ENCODE results near the gene SLC25A10.

The SLC25A10 gene

GRCh38 chr17:81717049-81717765, 5.1 kb downstream of the SLC25A10 start:
- FAIRE-seq (no peak), DNase-seq (ENCODE audit: extremely low spot score, insufficient read length, low read depth) (no peak)

- DNase-seq (ENCODE audit: extremely low spot score, insufficient read length, low read depth) (no peak), FAIRE-seq (no peak)
These were observed 5.6 kb downstream of the SLC25A10 start for GRCh38 chr17:81717766-81718089.

GRCh38 chr17:81719410-81720266, 7.6 kb downstream of the SLC25A10 start:
- DNase-seq (ENCODE audit: extremely low spot score, insufficient read length, low read depth) (no peak), FAIRE-seq (no peak)

- DNase-seq (ENCODE audit: extremely low spot score, insufficient read length, low read depth) (no peak), FAIRE-seq (no peak)
These were observed 8.4 kb downstream of the SLC25A10 start for GRCh38 chr17:81720267-81721071.

GRCh38 chr17:81722184-81723120, 10.4 kb downstream of the SLC25A10 start:
- no peak for FAIRE-seq
- DNase-seq (ENCODE audit: extremely low spot score, insufficient read length, low read depth) = no peak

- FAIRE-seq = no peak
- no peak for DNase-seq (ENCODE audit: extremely low spot score, insufficient read length, low read depth)
These were observed 11.6 kb downstream of the SLC25A10 start for GRCh38 chr17:81723651-81724209.

- DNase-seq (ENCODE audit: extremely low spot score, insufficient read length, low read depth) = no peak
- FAIRE-seq = no peak
These were observed 13.4 kb downstream of the SLC25A10 start for GRCh38 chr17:81725439-81725838.

GRCh38 chr17:81726004-81726403, 13.9 kb downstream of the SLC25A10 start:
- no peak for FAIRE-seq
- DNase-seq (ENCODE audit: extremely low spot score, insufficient read length, low read depth) = no peak

GRCh38 chr17:81727324-81728031, 15.4 kb downstream of the SLC25A10 start:
- FAIRE-seq = no peak
- no peak for DNase-seq (ENCODE audit: extremely low spot score, insufficient read length, low read depth)

GRCh38 chr17:81733507-81734404, 21.7 kb downstream of the SLC25A10 start:
- peak; percentile 86 for DNase-seq (ENCODE audit: extremely low spot score, insufficient read length, low read depth)
- FAIRE-seq = peak; percentile 83

- FAIRE-seq = no peak
These were observed 22.6 kb downstream of the SLC25A10 start for GRCh38 chr17:81734405-81735263.

GRCh38 chr17:81735264-81736102, 23.4 kb downstream of the SLC25A10 start:
- FAIRE-seq = peak; percentile 90
- peak; percentile 48 for DNase-seq (ENCODE audit: extremely low spot score, insufficient read length, low read depth)

More at GRCh38 chr17:81734405-81735263, 22.6 kb downstream of the SLC25A10 start:
- DNase-seq (ENCODE audit: extremely low spot score, insufficient read length, low read depth) = no peak

GRCh38 chr17:81737947-81738800, 26.1 kb downstream of the SLC25A10 start:
- no peak for FAIRE-seq

GRCh38 chr17:81738801-81739393, 26.8 kb downstream of the SLC25A10 start:
- DNase-seq (ENCODE audit: extremely low spot score, insufficient read length, low read depth) (no peak), FAIRE-seq (no peak)

More at GRCh38 chr17:81737947-81738800, 26.1 kb downstream of the SLC25A10 start:
- DNase-seq (ENCODE audit: extremely low spot score, insufficient read length, low read depth) = no peak
